ENCODE results near the gene SLCO2A1.

GRCh38 chr3:133991209-133991608, 38.5 kb downstream of the SLCO2A1 start:
- no peak for TF ChIP-seq CTCF (IDR thresholded peaks at IDR 0.05)
- TF ChIP-seq POLR2A (IDR thresholded peaks at IDR 0.05) = no peak
- no peak for TF ChIP-seq POLR2AphosphoS5 (IDR thresholded peaks at IDR 0.05)

Measured in breast epithelium (tissue), 3 donors.